GM15510 (cell line): ENCODE measurements around the gene ANKRD6.

ENCODE experiments used
- POLR2A ChIP-seq: IDR thresholded peaks from 3 replicates; pipeline ENCODE4 v1.6.1; 2011; ENCODE audit warnings: borderline replicate concordance; ENCODE audit not compliant: insufficient read length; ENCODE audit errors: extremely low read depth

ANKRD6 gene

DNA sequence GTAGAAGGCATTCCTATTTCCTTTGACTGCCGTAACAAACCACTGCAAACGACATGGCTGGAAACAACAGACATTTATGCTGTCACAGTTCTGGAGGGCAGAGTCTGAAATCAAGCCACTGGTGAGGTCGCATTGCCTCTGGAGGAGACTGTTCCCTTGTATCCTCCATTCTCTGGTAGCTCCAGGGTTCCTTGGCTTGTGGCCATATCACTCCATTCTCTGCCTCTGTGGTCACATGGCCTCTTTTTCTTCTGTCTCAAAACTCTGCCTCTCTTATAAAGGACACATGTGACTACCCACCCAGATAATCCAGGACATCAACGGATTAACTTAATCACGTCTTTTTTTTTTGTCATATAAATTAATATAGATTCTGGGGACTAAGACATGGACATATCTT, 121.2 kb downstream of the ANKRD6 start:
- no peak for TF ChIP-seq POLR2A

DNA sequence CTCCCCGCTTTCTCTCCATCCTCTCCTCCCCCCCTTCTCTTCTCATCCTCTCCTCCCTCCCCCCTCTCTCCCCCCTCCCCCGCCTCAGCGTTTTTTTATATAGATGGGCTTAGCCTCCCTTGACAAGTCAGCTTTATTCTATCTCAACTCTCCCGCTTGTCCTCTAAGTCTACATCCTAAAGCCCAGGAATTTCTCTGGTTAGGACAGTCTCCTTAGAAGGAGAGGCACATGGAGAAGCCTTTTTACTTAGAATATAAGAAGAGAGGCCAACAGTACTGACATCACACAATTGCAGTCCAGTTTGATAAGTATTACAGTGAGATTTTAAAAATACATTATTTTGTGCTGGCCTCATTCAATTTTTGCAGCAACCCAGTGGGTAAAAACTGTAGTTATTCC, 122.1 kb downstream of the ANKRD6 start:
- no peak for TF ChIP-seq POLR2A

DNA sequence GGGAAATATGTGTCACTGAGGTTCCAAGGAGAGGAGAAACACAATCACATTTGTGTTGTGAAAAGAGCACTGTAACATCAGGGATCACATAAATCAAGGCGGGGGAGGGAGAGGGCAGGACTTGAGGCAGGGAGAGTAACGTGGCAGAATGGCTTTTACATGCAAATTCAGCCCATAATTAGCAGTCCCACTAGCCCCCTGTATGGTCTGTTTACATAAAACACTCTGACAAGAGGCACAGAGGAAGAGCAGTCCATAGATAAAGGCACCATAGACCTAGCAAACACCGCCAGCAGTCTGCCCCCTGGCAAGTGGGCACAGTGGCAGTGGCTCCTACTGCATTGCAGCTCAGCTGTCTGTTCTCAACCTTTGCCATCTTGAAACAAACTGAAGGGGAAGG, 122.9 kb downstream of the ANKRD6 start:
- TF ChIP-seq POLR2A, result no peak

DNA sequence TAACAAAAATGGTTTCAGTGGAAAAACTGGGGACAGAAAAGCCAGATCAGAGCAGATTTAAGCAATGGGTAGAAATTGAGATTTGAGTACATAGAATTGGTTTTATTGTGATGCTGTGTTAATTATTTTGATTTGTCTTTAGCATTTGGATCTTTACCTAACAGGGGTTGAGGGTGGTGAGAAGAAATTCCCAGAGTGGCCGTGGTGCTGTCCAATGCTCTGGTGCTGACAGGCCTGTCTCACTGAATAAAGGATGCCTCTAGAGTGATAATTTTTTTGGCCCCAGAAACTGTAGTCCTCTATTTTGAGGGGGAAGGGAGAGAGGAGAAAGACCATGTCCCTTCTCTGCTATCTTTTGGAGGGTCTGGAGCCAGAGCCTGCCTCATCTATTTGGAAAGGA, 126.5 kb downstream of the ANKRD6 start:
- no peak for TF ChIP-seq POLR2A

DNA sequence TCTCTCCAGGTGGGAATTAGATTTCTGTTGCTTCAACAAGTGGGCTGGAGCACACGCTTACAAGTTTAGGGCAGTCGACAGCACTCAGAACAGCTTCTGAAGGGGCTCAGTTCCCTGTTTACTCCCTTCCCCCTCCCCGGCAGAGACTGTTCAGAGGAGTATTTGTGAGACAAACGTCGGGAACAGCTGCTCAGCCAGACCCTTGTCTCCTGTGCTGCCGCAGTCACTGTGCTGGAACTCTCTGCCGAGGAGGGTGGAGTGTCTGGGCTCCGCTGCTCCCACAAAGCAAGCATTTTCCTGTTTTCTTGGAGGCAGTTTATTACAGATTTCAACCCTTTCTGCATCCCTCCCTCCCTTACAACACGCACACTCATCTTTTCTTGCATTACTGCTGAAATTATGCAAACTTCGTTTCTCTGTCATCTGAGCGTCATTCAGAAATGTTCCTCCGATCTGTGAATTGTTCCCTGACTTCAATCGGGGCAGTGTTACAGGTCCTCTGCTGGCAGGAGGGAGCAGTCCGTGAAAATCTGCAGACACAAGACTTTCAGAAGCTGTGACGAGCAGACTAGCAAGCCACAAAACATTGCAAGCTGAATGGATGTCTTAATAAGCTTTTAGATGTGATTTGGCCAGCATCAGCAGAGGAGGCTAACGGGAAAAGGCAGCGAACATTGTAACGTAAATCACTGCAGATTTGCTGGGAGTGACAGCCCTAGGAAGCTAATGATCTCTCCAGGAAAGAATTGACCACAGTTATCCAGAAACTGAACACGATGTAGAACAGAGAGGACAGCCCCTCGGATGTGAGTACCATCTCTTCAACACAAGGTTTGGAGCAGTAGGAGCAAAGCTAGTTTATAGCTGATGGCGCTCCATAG, 129.4 kb downstream of the ANKRD6 start:
- TF ChIP-seq POLR2A, result no peak

DNA sequence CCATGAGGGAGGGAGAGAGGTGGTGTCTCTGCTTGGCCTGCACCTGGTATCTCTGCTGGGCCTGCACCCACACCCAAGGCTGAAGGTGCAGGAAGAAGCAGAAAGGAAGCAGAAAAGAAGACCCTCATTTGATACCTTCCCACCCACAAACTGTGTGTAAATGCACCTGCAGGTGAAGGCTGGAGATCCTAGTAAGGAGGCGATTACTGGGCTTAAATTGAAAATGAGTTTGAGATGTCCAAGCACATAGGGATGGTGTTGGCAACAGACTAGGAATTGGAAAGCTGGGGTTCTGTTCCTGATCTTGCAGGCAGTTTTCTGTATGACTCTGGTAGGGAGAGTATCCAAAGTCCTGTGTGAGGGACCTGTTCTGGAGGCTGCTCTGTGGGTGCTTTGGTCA, 130.9 kb downstream of the ANKRD6 start:
- no peak for TF ChIP-seq POLR2A

DNA sequence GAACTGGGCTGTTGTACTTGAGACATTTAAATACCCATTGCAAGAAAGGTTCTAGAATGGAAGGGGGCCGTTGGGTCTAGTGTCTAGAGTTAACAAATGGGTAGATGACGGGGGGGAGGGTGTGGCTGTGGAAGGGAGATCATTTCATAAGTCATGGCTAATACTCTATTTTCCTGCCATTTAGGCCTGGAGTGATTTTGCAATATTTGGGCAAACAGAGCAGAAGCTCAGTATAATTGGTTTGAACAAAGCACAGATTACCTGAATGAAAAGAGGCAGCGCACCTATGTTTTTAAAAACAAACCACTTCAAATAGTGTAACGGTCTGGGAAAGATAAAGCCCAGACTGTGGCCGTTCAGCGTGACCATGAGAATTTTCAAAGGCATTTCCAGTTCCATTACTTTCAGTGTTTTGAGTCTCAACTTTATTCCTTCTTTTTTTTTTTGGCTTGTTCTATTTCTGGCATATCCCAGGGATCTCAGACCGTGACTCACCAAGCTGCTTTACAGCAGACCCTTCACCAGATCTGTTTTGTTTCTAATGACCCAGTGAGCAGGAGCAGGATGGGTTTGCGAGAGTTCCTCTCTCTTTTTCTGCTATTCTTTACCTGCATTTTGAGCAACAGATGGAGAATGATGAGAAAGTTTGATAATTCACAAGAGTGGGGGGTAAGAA, 131.9 kb downstream of the ANKRD6 start:
- TF ChIP-seq POLR2A, result no peak

DNA sequence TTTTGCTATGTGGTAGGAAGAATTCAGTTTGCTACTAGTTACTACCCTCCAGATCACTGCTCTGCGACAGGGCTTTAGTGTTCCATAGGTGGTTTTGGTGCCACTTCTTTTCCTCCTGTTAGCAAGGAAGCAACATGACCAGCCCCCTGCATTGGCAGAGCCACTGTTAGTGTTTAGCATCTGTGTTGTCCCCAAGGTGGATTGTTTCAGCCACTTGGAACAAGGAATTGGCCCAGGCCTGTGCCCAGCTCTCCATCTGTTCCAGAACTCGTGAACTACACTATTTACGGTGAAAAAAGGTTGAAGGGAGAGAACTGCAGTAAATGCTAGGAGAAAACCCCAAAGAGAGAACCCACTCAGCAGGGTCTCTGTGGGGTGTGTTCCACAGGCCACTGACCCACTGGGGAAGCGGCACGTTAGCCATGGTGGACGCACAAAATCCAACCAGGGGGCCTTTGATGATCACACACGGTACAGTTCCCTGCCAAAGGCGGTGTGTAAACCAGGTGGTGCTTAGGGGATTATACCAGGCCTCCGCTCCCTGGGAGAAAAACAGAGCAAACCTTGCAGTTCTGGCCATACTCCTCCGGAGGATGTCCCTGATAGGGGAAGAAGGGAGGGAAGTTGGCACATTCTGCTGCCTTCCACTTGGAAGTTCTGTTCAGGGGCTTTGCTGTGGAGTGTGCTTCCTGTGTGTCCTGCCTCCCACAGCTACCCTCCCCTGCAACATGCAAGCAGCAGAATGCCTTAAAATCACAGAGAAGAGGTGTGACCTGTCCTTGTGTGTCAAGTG, 133.3 kb downstream of the ANKRD6 start:
- TF ChIP-seq POLR2A, result no peak

DNA sequence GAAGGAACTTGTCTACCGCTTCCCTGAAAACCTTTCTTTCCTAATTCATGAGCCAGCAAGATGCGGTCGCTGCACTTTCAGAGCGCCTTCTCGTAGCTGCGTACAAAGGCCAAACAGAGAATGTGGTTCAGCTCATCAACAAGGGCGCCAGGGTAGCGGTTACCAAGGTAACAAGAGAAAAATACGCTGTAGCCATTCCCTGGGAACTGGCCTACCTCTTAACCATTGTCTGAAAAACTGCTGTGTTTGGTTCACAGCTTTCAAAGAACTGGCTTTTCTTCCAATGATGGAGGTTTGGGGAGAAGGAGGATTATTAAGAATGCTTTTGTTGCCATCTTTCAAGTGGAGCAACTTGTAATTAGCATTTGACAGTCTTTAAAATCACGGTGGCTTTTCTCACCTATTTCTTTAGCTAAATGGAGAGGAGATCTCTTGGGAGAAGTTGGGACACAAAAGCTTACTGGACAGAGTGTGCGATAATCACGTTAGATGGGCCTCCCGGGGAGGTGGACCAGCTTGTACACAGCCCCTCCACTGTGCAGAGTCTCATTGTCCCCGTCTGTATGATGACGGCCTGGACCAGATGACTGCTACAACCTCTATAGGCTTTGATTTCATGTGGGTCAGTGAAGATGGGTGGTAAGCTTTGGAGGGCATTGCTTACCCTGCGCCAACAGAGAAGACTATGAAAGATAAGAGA, 134.1 kb downstream of the ANKRD6 start:
- no peak for TF ChIP-seq POLR2A

DNA sequence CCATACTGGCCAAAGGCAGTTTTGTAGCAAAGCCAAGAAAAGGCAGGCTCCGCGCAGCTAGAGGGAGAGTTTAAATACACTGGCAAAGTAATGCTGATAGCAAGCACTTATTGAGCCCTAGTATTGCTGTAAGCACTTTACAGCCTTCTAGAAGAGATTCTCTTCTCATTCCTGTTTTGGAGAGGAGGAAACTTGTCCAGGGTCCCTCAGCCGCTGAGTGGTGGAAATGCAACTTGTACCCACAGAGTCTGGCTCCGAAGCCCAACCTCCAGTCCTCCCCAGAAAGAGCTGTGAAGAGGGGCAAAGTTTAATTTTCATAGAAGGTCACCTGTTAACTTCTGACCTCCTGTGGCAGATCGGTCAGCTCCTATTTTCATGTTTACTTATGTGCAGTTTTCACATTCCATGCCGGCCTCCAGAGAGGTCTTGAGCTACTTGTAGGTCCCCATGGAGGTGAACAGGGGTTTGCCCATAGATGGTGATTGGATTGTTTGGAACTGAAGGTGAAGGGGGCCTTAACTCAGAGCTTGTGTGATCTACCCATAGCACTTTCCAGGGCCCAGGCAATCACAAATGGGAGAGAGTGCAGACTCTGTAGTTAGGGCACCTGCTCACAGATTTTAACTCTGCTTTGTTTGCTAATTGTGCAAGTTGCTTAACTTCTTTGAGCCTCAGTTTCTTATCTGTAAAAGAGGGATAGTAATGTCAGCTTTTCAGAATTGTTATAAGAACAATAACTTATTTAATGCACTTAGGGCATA, 134.9 kb downstream of the ANKRD6 start:
- no peak for TF ChIP-seq POLR2A

DNA sequence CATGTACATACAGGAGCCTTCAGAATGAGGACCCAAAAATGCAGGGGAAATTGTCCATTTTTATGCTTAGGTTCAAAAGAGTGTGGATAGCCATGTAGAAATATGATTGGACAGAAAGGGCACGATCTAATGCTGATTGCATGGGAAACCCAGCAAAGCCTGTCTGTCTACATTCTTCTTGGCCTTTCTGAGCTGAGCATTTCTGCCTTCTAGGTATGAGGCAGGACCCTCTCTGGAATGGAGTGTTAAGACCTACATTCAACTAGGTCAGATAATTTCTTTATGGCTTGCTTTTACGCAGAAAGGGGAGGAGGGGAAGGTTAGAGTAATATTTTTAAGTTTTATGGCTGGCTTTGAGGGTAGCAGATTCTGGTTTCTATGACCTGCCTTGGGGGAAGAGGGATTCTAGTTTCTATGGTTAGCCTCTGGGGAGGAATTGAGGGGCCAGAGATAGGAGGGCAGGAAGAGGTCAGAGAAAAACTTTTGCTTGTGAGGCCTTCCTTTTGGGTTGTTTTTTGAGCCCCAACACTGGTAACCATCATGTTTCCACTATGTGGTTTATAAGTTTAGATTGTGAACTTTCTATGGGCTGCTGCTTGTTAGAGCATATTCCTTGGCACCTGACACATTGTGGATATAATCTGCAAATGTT, 142.1 kb downstream of the ANKRD6 start:
- no peak for TF ChIP-seq POLR2A

DNA sequence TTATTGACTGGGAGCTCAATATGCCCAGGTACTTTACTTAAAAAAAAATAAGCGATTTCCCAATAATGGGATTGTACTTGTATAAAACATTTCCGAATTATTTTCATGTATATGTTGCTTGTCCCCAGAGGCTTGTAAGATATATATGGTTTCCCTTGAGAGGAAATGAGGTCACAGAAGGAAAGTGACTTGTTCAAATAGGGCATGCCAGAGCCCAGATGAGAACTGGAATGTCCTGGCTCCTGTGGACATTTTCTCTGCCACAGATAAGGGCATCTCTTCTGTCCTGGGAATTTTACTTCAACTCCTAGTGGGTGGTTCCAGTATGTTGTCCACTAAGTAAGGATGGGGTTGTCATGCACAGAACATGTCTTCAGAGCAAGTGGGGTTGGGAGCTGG, 142.6 kb downstream of the ANKRD6 start:
- TF ChIP-seq POLR2A, result no peak

DNA sequence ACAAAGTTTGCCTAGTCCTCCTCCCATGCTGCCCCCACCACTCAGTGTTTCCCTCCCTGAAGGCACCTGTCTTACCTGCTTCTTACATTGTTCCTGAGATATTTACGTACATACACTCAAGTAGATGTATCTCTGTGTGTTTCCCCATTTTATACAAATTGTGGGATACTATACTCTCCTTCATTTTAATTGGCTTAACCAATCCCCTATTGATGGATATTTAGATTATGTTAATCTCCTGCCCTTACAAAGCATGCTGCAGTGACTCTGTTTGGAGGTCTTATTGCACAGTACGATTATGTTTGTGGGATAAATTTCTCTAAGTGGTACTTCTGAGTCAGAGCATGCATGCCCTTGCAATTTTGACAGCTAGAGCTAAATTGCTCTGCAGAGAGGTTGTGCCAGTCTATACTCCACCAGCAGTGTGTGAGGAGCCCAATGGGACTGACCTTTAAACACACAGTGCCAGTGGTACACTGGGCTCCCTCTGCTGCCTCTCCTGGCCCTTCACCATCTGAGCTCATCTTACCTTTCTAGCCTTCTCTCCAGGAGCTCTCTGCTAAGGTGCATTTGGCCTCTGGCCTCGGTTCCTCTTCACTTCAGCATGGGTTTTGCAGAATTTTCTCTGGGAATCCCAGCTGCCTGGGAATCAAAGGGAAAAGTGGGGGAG, 148.2 kb downstream of the ANKRD6 start:
- TF ChIP-seq POLR2A, result no peak
